Endothelial cell of hepatic sinusoid (primary cell): Measurements from ENCODE around the gene DLX1.
"Not testable (repeated sequence)": the region's sequence is repeated elsewhere in the genome, so short reads cannot be mapped to it uniquely, and the experiment has no call there.

Experiments
- in situ Hi-C: cut with HindIII; loops from 2 replicates; pipeline ENCODE4 v1.10.0; 2017; ENCODE audit warnings: low sequenced_read_pairs

Gene DLX1

GRCh38 chr2:172109256-172109987 lies 24.1 kb downstream of the DLX1 start:
- in situ Hi-C loops = loop anchor here (25.0 kb wide), 1 partner anchor 297 kb away; no protein-coding TSS in a partner anchor

- in situ Hi-C loops = loop anchor here (25.0 kb wide), 1 partner anchor 298 kb away; no protein-coding TSS in a partner anchor
These were observed 24.9 kb downstream of the DLX1 start for GRCh38 chr2:172109988-172110811.

- in situ Hi-C loops = loop anchor here (25.0 kb wide), 1 partner anchor 301 kb away; no protein-coding TSS in a partner anchor
These were observed 28.3 kb downstream of the DLX1 start for GRCh38 chr2:172113617-172114016.

GRCh38 chr2:172114176-172114575 lies 28.9 kb downstream of the DLX1 start:
- in situ Hi-C loops = loop anchor here (25.0 kb wide), 1 partner anchor 302 kb away; no protein-coding TSS in a partner anchor

GRCh38 chr2:172114579-172114978 lies 29.3 kb downstream of the DLX1 start:
- in situ Hi-C loops = loop anchor here (25.0 kb wide), 1 partner anchor 302 kb away; no protein-coding TSS in a partner anchor

DNA sequence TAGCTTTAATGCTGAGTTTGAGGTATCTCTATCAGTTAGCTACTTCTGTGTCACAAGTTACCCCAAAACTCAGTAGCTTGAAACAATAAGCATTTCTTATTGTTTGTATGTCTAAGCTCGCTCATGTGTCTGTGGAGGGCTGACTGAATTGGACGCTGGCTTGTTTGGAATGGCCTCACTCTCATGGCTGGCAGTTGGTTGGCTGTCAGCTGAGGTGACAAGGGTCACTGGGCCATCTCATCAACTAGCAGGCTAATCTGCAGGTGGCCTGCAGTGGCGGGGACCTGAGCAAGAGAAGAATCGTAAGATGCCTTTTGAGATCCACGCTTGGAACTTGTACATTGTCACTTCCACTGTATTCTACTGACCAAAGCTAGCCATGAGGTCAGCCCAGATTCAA lies 30.8 kb downstream of the DLX1 start:
- in situ Hi-C loops = loop anchor here (25.0 kb wide), 1 partner anchor 304 kb away; no protein-coding TSS in a partner anchor

DNA sequence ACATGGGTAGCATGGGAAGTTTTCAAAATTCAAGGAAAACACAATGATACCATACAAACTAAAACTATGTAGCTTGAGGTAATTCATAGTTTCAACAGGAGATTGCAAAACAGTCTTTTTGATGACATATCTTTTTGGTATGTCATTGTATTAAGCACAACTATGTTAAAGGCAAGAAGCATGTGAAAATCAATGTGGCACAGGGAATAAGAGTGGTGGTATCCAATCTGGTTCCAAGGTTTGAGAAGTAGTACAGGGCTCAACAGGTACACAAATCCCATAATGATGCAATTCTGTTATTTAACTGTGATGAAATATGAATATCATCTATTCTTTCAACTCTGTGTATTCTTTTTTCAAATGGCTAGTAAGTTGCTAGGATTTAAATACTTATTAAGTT lies 33.8 kb downstream of the DLX1 start:
- in situ Hi-C loops = loop anchor here (25.0 kb wide), 1 partner anchor 307 kb away; no protein-coding TSS in a partner anchor

- in situ Hi-C loops = loop anchor here (25.0 kb wide), 1 partner anchor 308 kb away; no protein-coding TSS in a partner anchor
These were observed 34.8 kb downstream of the DLX1 start for GRCh38 chr2:172120118-172120517.

- in situ Hi-C loops = no loop called here
These were observed 43.2 kb downstream of the DLX1 start for GRCh38 chr2:172128484-172128883.

DNA sequence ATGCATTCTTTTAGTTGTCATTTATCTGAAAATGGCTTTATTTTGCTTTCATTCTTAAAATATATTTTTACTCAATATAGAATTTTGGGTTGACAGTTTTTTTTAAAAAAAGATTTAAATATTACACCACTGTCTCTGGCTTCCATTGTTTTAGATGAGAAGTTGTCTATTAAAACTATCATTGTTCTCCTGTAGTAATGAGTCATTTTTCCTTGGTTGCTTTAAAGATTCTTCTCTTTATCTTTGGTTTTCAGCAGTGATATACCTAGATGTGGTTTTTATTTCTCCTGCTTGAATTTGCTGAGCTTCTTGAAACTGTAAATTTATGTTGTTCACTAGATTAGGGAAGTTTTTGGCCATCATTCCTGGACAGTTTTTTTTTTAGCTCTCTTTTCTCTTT lies 44.1 kb downstream of the DLX1 start:
- in situ Hi-C loops = no loop called here

DNA sequence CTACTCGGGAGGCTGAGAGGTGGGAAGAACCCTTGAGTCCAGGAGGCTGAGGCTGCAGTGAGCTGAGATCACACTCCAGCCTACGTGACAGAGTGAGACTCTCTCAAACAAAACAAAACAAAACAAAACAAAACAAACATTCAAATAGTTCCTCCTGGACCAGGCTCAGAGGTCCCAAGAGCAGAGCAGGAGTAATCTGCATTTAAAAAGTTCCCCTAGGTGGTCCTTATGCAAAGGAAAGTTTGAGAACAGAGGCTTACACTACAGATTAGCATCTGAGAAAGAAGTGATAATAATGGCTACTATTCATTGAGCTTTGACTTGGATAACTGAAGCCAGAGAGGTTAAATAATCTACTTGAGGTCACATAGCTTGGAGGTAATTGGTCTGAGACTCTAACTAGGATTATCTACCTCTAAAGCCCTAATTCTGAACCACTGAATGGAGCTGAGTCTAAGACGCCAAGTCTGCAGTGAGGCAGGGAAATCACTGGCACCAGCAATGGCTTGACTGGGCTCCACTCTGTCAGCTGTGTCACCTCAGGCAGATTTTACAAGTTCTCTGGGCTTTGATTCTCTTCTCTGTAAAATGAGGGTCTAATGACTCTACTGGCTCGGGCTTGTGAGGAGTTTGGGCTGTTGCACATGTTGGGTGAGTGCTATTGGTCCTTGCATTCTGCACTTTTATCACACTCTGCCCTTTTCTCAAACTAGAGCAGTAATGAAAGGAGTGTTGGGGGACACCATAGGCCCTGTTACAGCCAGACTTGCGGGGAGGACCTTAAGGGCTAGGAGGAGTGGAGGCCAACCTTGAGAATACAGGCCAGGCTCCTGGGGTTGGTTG lies 46.6 kb downstream of the DLX1 start:
- in situ Hi-C loops = no loop called here

- in situ Hi-C loops = no loop called here
These were observed 49.0 kb downstream of the DLX1 start for GRCh38 chr2:172134270-172134669.

GRCh38 chr2:172135446-172135845 lies 50.1 kb downstream of the DLX1 start:
- in situ Hi-C loops = no loop called here

DNA sequence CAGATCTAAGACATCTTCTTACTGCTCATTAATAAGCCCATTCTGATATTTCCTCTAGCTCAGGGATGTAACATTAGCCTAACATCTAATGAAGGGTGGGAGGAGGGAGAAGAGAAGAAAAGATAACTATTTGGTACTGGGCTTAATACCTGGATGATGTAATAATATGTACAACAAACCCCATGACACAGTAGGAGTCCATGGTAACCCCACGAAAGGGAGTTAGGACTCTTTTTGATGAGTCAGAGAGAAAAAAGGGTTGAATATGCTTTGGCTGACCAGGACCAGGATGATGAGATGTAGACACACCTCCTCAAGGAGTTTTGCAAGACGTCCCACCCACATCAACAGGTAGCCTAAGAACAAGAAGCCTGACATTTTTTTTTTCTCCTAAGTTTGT lies 51.8 kb downstream of the DLX1 start:
- in situ Hi-C loops = no loop called here

- in situ Hi-C loops = no loop called here
These were observed 52.6 kb downstream of the DLX1 start for GRCh38 chr2:172137943-172138342.

- in situ Hi-C loops = not testable (repeated sequence)
These were observed 53.4 kb downstream of the DLX1 start for GRCh38 chr2:172138727-172139126.
